GM19438 (cell line): ENCODE data around the gene DCTN4.
A peak's percentile ranks its signal among the peaks of the same experiment; 100 is the strongest.
"Not testable (repeated sequence)": the region's sequence is repeated elsewhere in the genome, so short reads cannot be mapped to it uniquely, and the experiment has no call there.

Experiments used
- ATAC-seq: cut with Tn5 transposase; IDR thresholded peaks from one replicate; pipeline ENCODE4 v1.9.1; 2021; ENCODE audit warnings: low read depth; ENCODE audit not compliant: unreplicated experiment

The DCTN4 gene

DNA sequence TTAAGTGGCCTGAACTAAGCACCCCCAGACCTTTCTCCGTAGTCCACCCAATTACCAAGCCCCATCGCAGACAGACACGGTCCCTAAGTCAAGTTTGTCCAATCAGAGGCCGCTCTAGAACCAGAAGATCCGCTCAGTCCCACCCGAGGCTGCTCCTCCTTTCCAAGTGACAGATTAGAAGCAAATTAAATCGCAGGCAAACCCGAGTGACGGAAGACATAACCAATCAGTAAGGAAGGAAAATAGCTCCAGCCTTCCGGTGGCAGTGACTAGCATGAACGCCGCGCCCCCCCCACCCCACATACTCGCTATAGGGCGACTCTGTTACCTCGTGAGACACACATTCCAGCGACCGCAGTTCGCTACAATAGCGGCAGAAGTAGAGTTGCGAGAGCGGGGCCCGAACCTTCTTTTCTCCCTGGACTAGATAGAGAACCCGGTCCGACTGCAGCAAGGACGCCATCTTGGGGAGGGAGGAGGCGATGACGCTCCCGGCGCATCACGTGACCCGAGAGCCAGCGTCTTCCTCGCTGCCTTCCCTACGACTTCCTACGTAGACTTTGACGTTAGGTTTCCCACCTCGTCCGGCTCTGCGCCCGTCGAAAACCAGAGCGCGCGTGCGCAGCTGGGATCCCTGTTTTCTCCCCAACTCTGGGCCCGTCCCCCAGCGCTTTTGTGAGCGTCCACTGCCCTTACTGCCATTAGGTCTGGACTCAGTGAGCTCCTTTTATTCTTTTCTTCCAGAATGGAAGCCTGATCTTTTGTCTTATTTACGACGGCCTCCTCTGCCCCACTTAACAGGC lies at the start of gene DCTN4:
DCTN4 (minus strand) TSS at position 487 of the 803 bp plus-strand sequence; CDS start at position 463, 24 bp downstream.
- ATAC-seq, result peak; percentile 91

DNA sequence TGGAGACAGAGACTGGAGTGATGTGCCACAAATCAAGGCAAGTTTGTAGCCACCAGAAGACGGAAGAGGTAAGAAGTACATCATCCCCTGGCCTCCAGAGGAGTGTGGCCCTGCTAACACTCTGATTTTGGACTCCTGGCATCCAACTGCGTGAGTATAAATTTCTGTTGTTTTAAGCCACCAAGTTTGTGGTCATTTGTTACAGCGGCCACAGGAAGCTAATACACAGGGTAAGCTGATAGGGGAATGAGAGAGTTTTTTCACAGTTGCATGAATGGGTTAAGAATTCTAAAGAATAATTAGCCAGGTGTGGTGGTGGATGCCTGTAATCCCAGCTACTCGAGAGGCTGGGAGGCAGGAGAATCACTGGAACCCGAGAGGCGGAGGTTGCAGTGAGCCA lies 45.6 kb upstream of the DCTN4 start:
- no peak for ATAC-seq

DNA sequence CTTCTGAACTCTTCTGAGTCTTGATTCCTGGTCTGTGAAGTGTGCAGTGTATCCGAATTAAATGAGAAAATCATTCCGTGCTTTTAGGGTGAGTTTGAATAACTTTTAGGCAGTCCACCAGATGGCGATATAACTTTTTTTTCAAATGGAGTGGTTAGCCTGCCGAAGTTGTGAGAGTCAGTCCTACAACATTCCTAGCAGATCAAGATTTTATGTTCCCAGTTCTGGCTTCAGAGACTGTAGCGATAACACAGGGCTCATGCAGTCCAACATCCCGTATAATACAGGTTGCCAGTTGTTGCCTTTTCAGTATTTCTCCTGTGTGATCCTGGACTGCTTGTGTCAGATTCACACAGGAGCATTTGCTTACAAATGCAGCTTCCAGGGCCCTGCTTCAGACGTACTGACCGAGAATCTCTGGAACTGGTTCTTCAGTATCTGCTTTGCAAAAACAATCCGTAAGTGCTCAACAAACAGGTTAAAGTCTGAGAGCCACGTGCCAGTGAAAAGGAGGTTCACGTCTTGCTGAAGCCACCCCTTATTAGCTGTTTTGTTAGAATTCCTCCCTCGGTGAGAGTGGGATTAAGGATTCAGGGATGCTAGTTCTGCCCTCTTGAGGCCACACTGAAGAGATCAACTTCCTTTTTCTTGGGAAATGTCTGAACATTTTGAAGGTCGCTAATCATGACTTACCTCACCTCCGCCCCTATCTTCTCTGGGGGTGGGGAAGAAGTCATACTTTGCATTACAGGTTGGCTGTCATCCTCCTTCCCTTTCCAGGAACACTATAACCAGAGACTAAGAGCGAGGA lies 42.5 kb upstream of the DCTN4 start:
- no peak for ATAC-seq

DNA sequence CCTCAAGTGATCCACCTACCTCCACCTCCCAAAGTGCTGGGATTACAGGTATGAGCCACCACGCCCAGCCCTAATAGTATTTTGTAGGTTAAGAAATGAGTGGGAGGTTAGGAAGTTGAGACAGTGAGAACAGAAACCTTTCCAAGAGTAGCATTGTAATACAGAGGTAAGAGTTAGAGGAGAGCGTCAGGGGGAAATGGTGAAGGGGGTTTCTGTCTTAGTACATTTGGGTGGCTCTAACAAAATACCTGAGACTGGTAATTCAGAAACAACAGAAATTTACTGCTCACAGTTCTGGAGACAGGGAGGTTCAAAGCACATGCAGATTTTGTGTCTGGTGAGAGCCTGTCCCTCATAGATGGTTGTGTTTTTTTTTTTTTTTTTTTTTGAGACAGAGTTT lies 38.6 kb upstream of the DCTN4 start:
- ATAC-seq, result no peak

GRCh38 chr5:150794927-150795326 lies 36.1 kb upstream of the DCTN4 start:
- ATAC-seq, result no peak

GRCh38 chr5:150793423-150793888 lies 34.6 kb upstream of the DCTN4 start:
- ATAC-seq, result not testable (repeated sequence)

DNA sequence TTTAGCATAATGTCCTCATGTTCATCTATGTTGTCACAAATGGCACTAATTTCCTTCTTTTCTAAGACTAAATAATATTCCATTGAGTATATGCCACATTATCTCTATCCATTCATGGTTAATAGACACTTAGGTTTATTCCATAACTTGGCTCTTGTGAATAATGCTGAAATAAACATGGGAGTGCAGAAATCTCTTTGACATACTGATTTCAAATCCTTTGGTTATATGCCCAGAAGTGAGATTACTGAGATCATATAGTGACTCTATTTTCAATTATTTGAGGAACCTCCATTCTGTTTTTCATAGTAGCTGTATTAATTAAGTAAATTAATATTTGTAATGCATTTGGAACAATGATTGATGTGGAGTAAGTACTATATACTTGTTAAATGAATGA lies 32.7 kb upstream of the DCTN4 start:
- ATAC-seq, result no peak

- peak; percentile 92 for ATAC-seq
Observed at GRCh38 chr5:150789943-150790611, 31.3 kb upstream of the DCTN4 start.

DNA sequence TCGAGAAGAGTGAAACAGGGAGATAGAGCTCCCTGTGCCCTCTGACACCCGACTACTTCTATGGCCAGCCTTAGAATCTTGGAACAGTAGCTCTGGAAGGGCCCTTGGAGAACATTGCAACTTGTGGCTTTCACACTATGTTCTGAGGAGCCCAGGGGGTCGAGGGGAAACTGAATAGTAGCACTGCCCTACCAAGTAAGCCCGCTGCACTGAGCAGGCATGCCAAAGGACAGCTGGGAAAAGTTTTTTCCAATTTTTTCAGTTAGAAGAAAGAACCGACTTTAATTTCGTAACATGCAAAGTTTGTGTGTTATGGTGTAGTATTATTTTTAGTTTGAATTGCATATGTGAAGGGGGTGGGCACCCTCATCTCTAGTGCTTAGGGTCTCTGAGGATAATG lies 30.6 kb upstream of the DCTN4 start:
- no peak for ATAC-seq

GRCh38 chr5:150788977-150789376 lies 30.2 kb upstream of the DCTN4 start:
- no peak for ATAC-seq

DNA sequence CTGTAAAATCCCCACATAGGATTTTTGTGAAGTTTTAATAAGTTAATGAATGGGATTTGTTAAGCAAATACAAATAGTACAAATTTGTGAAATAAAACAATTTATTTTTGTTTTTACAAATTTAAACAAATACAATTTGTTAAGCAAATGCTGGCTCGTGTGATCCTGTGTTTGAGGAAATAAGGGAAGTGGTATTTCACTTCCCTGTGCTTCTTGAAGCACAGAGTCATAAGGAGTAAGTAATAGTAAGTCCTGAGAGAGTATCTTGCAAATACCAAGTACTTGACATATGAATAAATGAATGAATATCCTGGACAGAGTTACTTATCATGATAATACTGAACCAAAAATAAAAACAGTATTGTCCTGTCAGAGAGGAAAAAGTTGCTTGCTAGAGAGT lies 28.8 kb upstream of the DCTN4 start:
- ATAC-seq, result no peak

DNA sequence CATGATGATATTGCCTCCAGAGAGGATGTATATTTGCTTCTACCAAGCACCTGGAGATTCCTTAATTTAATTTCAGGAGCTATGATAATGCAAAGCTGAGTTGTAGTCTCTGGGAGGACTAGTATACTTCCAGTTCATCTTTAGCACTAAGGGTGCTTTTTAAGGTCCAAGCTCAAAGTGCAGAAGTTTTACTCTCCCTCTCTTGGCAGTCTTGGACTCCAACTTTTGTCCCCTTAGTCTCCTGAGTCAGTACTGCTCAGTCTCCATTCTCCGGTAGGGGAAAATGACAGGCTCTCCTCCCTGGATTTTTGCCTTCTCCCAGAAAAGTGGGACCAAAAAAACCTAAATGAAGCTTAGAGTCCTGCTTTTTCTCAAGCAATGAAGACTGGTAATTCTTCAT lies 28.1 kb upstream of the DCTN4 start:
- no peak for ATAC-seq

GRCh38 chr5:150785950-150786349 lies 27.1 kb upstream of the DCTN4 start:
- ATAC-seq, result no peak

DNA sequence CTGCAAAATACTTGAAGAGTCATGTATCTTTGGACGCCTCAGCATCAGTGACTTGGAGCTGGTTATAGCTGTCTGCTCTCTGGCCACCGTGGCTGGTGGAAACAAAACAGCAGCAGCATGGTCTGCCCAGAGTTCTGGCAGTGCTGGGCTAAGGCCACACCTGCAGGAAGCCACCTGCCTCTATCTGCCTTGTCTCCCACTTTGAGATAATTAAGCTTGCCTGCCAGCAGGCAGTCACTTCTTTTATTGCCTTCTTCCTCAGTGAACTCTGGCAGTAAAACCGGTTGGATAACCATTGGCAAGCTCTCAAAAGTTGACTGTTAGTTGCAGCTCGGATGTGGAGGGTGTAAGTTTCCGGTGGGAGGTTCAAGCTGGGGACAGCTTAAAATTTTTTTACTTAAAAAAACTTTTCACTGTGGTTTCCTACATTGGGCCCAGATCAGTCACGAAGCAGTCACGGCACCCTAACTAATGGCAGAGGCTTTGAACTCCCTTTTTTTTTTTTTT lies 24.7 kb upstream of the DCTN4 start:
- ATAC-seq, result peak; percentile 48

DNA sequence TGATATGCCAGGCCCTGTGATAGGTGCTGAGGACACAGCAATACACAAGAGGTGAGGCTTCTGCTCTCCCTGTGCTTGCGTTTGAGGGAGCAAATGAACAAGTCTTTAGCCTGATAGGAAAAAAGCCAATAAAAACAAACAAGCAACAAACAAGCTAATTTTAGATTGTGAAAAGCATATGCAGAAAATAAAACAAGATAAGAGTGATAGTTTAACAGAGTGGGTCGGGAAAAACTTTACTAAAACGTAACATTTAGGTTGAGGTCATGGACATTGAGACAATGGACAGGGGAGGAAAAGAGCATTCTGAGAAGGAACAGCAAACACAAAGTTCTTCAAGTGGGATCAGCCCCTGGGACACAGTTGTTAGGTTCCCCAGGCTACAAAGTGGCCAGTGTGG lies 24.0 kb upstream of the DCTN4 start:
- ATAC-seq, result no peak

DNA sequence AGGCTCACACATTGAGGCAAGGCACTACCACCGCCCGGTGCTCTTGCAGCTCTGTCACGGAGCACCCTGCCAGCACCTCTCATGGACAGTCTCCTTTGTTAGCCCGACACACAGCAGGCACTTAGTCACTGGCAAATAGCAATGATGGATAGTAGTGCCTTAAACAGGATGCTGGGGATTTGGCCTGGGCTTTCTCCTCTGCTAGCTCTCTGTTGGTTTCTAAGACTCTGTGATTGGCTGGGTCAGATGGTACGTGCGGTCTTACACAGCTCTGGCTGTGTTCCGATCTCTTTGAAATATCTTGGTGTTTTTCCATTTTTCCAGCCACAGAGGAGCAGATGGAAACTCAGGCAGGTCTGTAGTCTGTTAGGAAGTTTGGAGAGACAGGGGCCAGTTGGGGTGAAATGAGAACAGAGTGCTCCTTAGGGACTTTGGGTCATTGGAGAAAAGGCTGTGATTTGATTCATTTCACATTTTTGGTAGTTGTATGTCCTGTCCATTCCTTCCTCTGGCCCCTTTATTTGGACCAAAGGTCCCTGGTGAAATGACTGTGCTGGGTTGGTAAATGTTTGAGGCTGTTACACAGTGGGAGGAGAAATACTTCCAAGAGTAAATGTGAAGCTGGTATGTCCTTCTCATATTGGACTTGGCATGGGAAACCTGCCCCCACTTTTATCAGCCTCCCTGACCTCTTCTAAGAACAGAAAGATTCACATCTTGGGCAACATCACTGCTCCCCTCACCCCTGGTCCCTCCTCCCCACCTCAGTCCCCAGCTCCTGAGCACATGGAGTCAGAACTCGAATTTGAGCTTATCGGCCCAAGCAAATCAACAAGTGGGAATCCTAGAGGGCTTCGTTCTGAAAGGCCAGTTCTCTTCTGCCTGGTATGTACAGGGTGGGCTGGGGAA lies 23.1 kb upstream of the DCTN4 start:
- ATAC-seq, result no peak

- no peak for ATAC-seq
Observed at GRCh38 chr5:150780816-150781221, 22.0 kb upstream of the DCTN4 start.

DNA sequence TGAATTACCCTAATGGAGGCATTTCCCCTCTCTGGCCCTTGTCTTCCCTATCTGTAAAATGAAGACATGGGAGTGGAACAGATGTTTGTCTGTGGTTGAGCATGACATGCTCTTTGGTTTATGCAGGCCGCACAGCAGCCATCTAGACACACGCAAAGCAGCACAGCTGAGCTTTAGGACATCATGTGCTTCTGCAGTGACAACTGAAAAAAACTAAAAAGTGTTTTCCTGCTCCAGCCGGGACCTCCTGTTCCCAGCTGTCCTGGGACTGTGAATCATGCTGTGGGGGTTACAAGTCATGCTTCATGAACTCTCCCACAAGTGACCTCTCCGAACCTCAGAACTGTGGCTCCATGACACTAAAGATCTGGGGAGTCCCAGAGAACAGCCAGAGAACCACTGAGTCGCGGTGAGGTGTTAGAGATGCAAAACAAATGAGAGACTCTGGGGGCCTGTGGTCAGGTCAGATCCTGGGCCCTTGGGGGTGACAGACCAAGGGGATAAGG lies 21.4 kb upstream of the DCTN4 start:
- ATAC-seq, result peak; percentile 47

GRCh38 chr5:150779397-150780186 lies 20.8 kb upstream of the DCTN4 start:
- ATAC-seq, result no peak
